Measurements from ENCODE around the gene PLA2G6. TPM values are rescaled to one million over a fixed set of nuclear protein-coding genes. Genes with fewer than 3 reads are reported as not detected.

The PLA2G6 gene
- total RNA-seq, 1 donor from 2014 or later = 22.5 TPM

DNA sequence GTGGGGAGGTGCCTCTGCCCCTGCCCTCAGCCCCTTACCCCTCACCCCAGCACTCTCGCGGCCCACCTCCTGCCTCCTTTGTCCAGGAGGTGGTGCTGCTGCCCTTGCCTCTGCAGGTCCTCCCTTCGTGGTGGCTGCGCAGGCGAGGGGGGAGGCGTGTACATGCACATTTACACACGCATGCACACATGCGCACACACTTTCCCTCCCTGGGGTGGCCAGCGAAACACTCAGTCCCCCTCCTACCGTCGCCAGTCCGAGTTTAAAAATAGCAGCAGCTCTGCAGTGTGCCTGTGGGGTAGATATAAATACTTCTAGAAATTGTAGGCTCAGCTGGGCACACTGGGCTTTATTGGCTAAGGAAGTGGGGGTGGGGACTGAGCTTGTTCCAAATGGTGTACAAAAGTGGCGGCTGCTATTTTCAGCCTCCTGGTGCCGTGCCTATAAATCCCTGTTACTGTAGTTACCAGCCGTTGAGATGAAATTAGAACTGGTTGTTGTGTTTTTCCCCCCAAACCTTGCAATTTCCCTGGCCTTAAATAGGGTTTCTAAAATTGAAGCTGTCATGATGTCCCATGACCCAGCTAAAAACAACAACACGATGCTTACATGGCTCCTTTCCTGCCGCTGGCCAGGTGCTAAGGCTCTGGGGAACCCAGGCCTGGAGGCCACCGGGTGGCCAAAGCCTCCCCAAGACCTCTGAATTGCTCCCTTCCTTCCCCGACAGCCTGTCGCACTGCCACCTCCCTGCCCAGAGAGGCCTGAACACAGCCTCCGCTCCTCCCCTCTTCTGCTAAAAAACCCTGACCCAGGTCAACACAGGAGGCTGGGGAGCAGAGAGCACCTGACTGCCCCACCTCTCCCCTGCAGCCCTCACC, 112.0 kb downstream of the PLA2G6 start:
- Mint-ChIP-seq H3K27me3 (ENCODE audit: unreplicated experiment) (peaks cover 5% of the 10 kb centered on the region), H3K27ac (ENCODE audit: unreplicated experiment) (no peak overlapping the region), H3K36me3 (ENCODE audit: low read depth, unreplicated experiment) (peaks cover 17% of the 10 kb centered on the region), H3K9me3 (ENCODE audit: unreplicated experiment) (no peaks in the 10 kb centered on the region), H3K4me1 (ENCODE audit: unreplicated experiment) (no peaks in the 10 kb centered on the region), H3K4me3 (ENCODE audit: unreplicated experiment) (no peak overlapping the region)
- no peak for TF ChIP-seq CTCF (IDR thresholded peaks at IDR 0.05; ENCODE audit: unreplicated experiment)
- no peak for DNase-seq (ENCODE audit: low spot score)

DNA sequence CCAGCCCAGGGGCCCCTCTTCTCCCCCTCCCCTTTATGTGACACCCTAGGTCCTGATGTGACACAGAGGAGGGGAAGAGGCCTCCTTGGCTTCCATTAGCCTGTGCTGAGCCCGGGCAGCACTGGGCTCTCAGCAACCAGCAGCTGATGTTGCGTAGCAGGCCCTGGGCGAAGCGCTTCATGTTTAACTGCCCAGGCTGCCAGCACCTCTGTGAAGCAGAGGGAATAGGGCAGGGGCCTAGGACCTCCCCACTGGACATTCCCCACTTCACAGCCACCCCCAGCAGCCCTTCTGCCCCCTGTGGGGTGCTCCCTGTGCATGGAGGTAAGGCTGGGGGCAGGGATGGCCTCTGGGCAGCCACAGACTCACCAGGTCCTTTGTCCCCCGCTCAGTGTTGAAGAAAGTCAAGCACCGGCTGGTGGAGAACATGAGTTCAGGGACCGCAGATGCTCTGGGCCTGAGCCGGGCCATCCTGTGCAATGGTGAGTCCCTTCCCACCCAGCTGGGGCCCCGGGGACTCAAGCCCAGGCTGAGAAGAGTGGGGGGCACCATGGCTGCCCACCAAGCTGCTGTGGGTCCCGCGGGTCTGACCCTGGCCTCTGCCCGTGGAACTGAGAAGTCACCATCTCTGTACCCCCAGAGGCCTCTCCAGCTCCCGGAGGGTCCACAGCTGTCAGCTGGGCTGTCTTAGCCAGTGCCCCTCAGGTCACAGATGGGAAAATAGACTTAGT, 112.8 kb downstream of the PLA2G6 start:
- Mint-ChIP-seq H3K9me3 (ENCODE audit: unreplicated experiment) (no peaks in the 10 kb centered on the region), H3K27ac (ENCODE audit: unreplicated experiment) (no peak overlapping the region), H3K4me3 (ENCODE audit: unreplicated experiment) (no peak overlapping the region), H3K36me3 (ENCODE audit: low read depth, unreplicated experiment) (peaks cover 14% of the 10 kb centered on the region), H3K4me1 (ENCODE audit: unreplicated experiment) (no peaks in the 10 kb centered on the region), H3K27me3 (ENCODE audit: unreplicated experiment) (peaks cover 5% of the 10 kb centered on the region)
- TF ChIP-seq CTCF (IDR thresholded peaks at IDR 0.05; ENCODE audit: unreplicated experiment) = no peak
- no peak for DNase-seq (ENCODE audit: low spot score)

GRCh38 chr22:38067761-38068360, 113.8 kb downstream of the PLA2G6 start:
- Mint-ChIP-seq H3K4me1 (ENCODE audit: unreplicated experiment) (no peaks in the 10 kb centered on the region), H3K27me3 (ENCODE audit: unreplicated experiment) (peaks cover 5% of the 10 kb centered on the region), H3K36me3 (ENCODE audit: low read depth, unreplicated experiment) (peaks cover 9% of the 10 kb centered on the region), H3K4me3 (ENCODE audit: unreplicated experiment) (no peak overlapping the region), H3K9me3 (ENCODE audit: unreplicated experiment) (no peaks in the 10 kb centered on the region), H3K27ac (ENCODE audit: unreplicated experiment) (no peak overlapping the region)
- DNase-seq (ENCODE audit: low spot score) = no peak
- TF ChIP-seq CTCF (IDR thresholded peaks at IDR 0.05; ENCODE audit: unreplicated experiment) = no peak

GRCh38 chr22:38067028-38067415, 114.6 kb downstream of the PLA2G6 start:
- peaks cover 5% of the 10 kb centered on the region for H3K27me3 Mint-ChIP-seq (ENCODE audit: unreplicated experiment)
- no peak overlapping the region for H3K27ac Mint-ChIP-seq (ENCODE audit: unreplicated experiment)
- no peak for DNase-seq (ENCODE audit: low spot score)
- H3K4me3 Mint-ChIP-seq (ENCODE audit: unreplicated experiment) = no peak overlapping the region
- H3K9me3 Mint-ChIP-seq (ENCODE audit: unreplicated experiment) = no peaks in the 10 kb centered on the region
- no peak for TF ChIP-seq CTCF (IDR thresholded peaks at IDR 0.05; ENCODE audit: unreplicated experiment)
- no peaks in the 10 kb centered on the region for H3K4me1 Mint-ChIP-seq (ENCODE audit: unreplicated experiment)
- H3K36me3 Mint-ChIP-seq (ENCODE audit: low read depth, unreplicated experiment) = peaks cover 7% of the 10 kb centered on the region
